Measurements from ENCODE around the gene SETBP1.

Gene SETBP1

GRCh38 chr18:44700652-44701051 is 20.0 kb downstream of the SETBP1 start:
- Histone ChIP-seq H3K9me3 (ENCODE audit: control insufficient read depth, low read length) (no peaks in the 10 kb centered on the region), H3K4me3 (ENCODE audit: low read depth, low read length) (no peak overlapping the region), H3K4me1 (peaks cover 35% of the 10 kb centered on the region), H3K36me3 (ENCODE audit: control insufficient read depth, insufficient read depth, low read length) (no peaks in the 10 kb centered on the region), H3K27ac (peak overlapping the region; percentile 44), H3K27me3 (ENCODE audit: control insufficient read depth, insufficient read depth, low read length) (no peaks in the 10 kb centered on the region), H2AFZ (no peak overlapping the region), H3K4me2 (ENCODE audit: low read length) (no peak overlapping the region), H3K79me2 (peaks cover 3% of the 10 kb centered on the region), H3K9ac (no peak overlapping the region)
- TF ChIP-seq, protein P1, sequence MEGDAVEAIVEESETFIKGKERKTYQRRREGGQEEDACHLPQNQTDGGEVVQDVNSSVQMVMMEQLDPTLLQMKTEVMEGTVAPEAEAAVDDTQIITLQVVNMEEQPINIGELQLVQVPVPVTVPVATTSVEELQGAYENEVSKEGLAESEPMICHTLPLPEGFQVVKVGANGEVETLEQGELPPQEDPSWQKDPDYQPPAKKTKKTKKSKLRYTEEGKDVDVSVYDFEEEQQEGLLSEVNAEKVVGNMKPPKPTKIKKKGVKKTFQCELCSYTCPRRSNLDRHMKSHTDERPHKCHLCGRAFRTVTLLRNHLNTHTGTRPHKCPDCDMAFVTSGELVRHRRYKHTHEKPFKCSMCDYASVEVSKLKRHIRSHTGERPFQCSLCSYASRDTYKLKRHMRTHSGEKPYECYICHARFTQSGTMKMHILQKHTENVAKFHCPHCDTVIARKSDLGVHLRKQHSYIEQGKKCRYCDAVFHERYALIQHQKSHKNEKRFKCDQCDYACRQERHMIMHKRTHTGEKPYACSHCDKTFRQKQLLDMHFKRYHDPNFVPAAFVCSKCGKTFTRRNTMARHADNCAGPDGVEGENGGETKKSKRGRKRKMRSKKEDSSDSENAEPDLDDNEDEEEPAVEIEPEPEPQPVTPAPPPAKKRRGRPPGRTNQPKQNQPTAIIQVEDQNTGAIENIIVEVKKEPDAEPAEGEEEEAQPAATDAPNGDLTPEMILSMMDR (IDR thresholded peaks at IDR 0.05), result no peak

- H3K4me1 ChIP-seq, result peaks cover 41% of the 10 kb centered on the region
- H3K4me2 ChIP-seq (ENCODE audit: low read length), result no peak overlapping the region
- H3K27me3 ChIP-seq (ENCODE audit: control insufficient read depth, insufficient read depth, low read length), result no peaks in the 10 kb centered on the region
- H3K9ac ChIP-seq, result no peak overlapping the region
- peaks cover 3% of the 10 kb centered on the region for H3K79me2 ChIP-seq
- no peak overlapping the region for H2AFZ ChIP-seq
- H3K4me3 ChIP-seq (ENCODE audit: low read depth, low read length), result no peak overlapping the region
- H3K27ac ChIP-seq, result peak overlapping the region; percentile 43
- TF ChIP-seq, protein P1 (IDR thresholded peaks at IDR 0.05), result no peak
- no peaks in the 10 kb centered on the region for H3K9me3 ChIP-seq (ENCODE audit: control insufficient read depth, low read length)
- H3K36me3 ChIP-seq (ENCODE audit: control insufficient read depth, insufficient read depth, low read length), result no peaks in the 10 kb centered on the region
These were observed 20.5 kb downstream of the SETBP1 start for GRCh38 chr18:44701227-44701626.

- Histone ChIP-seq H3K27ac (no peak overlapping the region), H3K4me2 (ENCODE audit: low read length) (no peak overlapping the region), H3K9me3 (ENCODE audit: control insufficient read depth, low read length) (no peaks in the 10 kb centered on the region), H3K36me3 (ENCODE audit: control insufficient read depth, insufficient read depth, low read length) (no peaks in the 10 kb centered on the region), H3K27me3 (ENCODE audit: control insufficient read depth, insufficient read depth, low read length) (no peaks in the 10 kb centered on the region), H3K9ac (no peak overlapping the region), H3K79me2 (peaks cover 2% of the 10 kb centered on the region), H3K4me3 (ENCODE audit: low read depth, low read length) (no peak overlapping the region), H3K4me1 (peaks cover 35% of the 10 kb centered on the region), H2AFZ (no peak overlapping the region)
- TF ChIP-seq, protein P1 (IDR thresholded peaks at IDR 0.05), result no peak
These were observed 21.9 kb downstream of the SETBP1 start for GRCh38 chr18:44702594-44702993.

DNA sequence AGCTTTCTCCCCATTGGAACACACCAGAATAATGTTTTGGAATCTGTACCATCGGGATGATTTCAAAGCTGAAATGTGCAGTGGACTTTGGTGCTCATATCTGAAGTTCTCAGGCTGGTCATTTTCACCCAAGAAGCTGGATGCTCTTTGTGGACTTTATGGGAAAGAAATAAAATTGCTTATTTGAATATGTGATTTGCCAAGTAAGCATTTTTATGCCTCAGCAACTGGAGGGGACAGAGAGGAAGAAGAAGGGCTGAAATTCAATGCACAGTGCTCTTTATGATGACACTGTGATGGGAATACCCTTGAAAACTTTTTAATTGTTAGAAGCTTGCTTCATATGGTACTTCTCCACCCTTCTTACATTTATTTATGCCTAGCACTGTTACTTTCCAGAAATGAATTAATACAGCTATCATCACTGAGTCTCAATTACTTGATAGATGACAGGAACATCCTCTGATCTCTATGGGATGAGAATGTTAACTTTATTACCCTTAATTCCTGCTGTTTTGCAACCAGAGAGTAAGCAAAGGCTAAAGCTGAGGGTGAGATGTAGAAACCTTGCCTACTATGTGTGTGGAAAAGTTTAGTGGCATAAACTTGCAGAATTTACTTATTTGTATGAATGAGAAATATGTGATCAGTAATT is 23.6 kb downstream of the SETBP1 start:
- TF ChIP-seq, protein P1 (IDR thresholded peaks at IDR 0.05), result no peak
- H3K79me2 ChIP-seq, result peaks cover 9% of the 10 kb centered on the region
- H3K36me3 ChIP-seq (ENCODE audit: control insufficient read depth, insufficient read depth, low read length), result no peaks in the 10 kb centered on the region
- no peak overlapping the region for H3K4me2 ChIP-seq (ENCODE audit: low read length)
- no peak overlapping the region for H3K4me3 ChIP-seq (ENCODE audit: low read depth, low read length)
- no peak overlapping the region for H2AFZ ChIP-seq
- H3K9ac ChIP-seq, result no peak overlapping the region
- H3K9me3 ChIP-seq (ENCODE audit: control insufficient read depth, low read length), result no peaks in the 10 kb centered on the region
- peak overlapping the region; percentile 50 for H3K27ac ChIP-seq
- H3K27me3 ChIP-seq (ENCODE audit: control insufficient read depth, insufficient read depth, low read length), result no peaks in the 10 kb centered on the region
- peaks cover 33% of the 10 kb centered on the region for H3K4me1 ChIP-seq

- Histone ChIP-seq H3K9me3 (ENCODE audit: control insufficient read depth, low read length) (no peaks in the 10 kb centered on the region), H3K4me1 (peaks cover 26% of the 10 kb centered on the region), H3K27ac (peak overlapping the region; percentile 50), H3K79me2 (peaks cover 9% of the 10 kb centered on the region), H2AFZ (no peak overlapping the region), H3K27me3 (ENCODE audit: control insufficient read depth, insufficient read depth, low read length) (no peaks in the 10 kb centered on the region), H3K4me2 (ENCODE audit: low read length) (no peak overlapping the region), H3K9ac (no peak overlapping the region), H3K36me3 (ENCODE audit: control insufficient read depth, insufficient read depth, low read length) (no peaks in the 10 kb centered on the region), H3K4me3 (ENCODE audit: low read depth, low read length) (no peak overlapping the region)
- TF ChIP-seq, protein P1 (IDR thresholded peaks at IDR 0.05), result no peak
These were observed 24.5 kb downstream of the SETBP1 start for GRCh38 chr18:44705075-44705675.

All from parathyroid adenoma (tissue), 2 donors.